BLaER1 (cell line): Measurements from ENCODE around the gene COL20A1.
"Not testable (repeated sequence)": the region's sequence is repeated elsewhere in the genome, so short reads cannot be mapped to it uniquely, and the experiment has no call there.

Source experiments
- H3K27ac ChIP-seq: shearing (Covaris generic); formaldehyde crosslinking; 2 replicates; pipeline ENCODE4 v1.8.1; 2022
- H3K27me3 ChIP-seq: shearing (Covaris generic); formaldehyde crosslinking; 2 replicates; pipeline ENCODE4 v1.8.1; 2022
- H3K36me3 ChIP-seq: shearing (Covaris generic); formaldehyde crosslinking; 2 replicates; pipeline ENCODE4 v1.8.1; 2022
- H3K4me1 ChIP-seq: shearing (Covaris generic); formaldehyde crosslinking; 2 replicates; pipeline ENCODE4 v1.8.1; 2022
- H3K4me2 ChIP-seq: shearing (Covaris generic); formaldehyde crosslinking; 2 replicates; pipeline ENCODE4 v1.8.1; 2022
- H3K4me3 ChIP-seq: shearing (Covaris generic); formaldehyde crosslinking; 2 replicates; pipeline ENCODE4 v1.8.1; 2022
- H3K9ac ChIP-seq: shearing (Covaris generic); formaldehyde crosslinking; 2 replicates; pipeline ENCODE4 v1.8.1; 2022
- H3K9me3 ChIP-seq: shearing (Covaris generic); formaldehyde crosslinking; 2 replicates; pipeline ENCODE4 v1.8.1; 2022
- H4K20me1 ChIP-seq: shearing (Covaris generic); formaldehyde crosslinking; 2 replicates; pipeline ENCODE4 v1.8.1; 2022
- Cebpa-rat ChIP-seq: shearing (Covaris generic); IDR thresholded peaks from 2 replicates; pipeline ENCODE4 v1.8.1; 2022

COL20A1 gene

GRCh38 chr20:63301671-63302070 is 8.7 kb downstream of the COL20A1 start:
- H3K9ac ChIP-seq: no peak overlapping the region
- no peak for TF ChIP-seq Cebpa-rat
- H3K27ac ChIP-seq: no peak overlapping the region
- H3K4me3 ChIP-seq: no peak overlapping the region
- peaks cover 16% of the 10 kb centered on the region for H3K9me3 ChIP-seq
- no peak overlapping the region for H3K4me2 ChIP-seq
- peaks cover 21% of the 10 kb centered on the region for H3K27me3 ChIP-seq
- H3K36me3 ChIP-seq: no peaks in the 10 kb centered on the region
- H3K4me1 ChIP-seq: peaks cover 11% of the 10 kb centered on the region
- peaks cover 2% of the 10 kb centered on the region; the same call in 1 of the 2 replicates for H4K20me1 ChIP-seq

- Histone ChIP-seq H3K4me1 (peaks cover 7% of the 10 kb centered on the region), H3K9ac (no peak overlapping the region), H3K36me3 (no peaks in the 10 kb centered on the region), H3K4me3 (no peak overlapping the region), H3K4me2 (no peak overlapping the region), H3K27ac (no peak overlapping the region), H3K9me3 (peaks cover 16% of the 10 kb centered on the region), H3K27me3 (peaks cover 26% of the 10 kb centered on the region; the same call in 1 of the 2 replicates), H4K20me1 (peaks cover 8% of the 10 kb centered on the region; the same call in 1 of the 2 replicates)
- TF ChIP-seq Cebpa-rat: no peak
These were observed 10.2 kb downstream of the COL20A1 start for GRCh38 chr20:63303095-63303666.

DNA sequence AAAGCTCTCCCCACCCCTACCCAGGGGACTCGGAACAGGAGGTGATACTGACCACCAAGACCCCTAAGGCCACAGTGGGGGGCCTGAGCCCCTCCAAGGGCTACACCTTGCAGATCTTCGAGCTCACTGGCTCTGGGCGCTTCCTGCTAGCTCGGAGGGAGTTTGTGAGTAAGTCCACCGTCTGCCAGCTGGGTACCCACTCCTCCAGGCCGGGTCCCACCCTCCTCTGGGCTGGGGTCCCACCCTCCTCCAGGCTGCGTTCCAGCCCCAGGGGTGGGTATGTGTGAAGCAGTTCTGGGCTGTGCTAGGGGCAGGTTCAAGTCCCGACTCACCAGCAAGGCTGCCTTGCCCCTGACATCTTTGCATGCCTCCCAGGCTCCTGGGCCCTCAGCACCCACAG is 12.4 kb downstream of the COL20A1 start:
- H3K4me1 ChIP-seq: peaks cover 16% of the 10 kb centered on the region
- H3K27ac ChIP-seq: no peak overlapping the region
- H3K9me3 ChIP-seq: peaks cover 16% of the 10 kb centered on the region
- peaks cover 8% of the 10 kb centered on the region; the same call in 1 of the 2 replicates for H4K20me1 ChIP-seq
- peaks cover 29% of the 10 kb centered on the region; the same call in 1 of the 2 replicates for H3K27me3 ChIP-seq
- no peaks in the 10 kb centered on the region for H3K36me3 ChIP-seq
- H3K4me2 ChIP-seq: peak overlapping the region; percentile 10; the same call in 1 of the 2 replicates
- no peak overlapping the region for H3K9ac ChIP-seq
- no peak for TF ChIP-seq Cebpa-rat
- no peak overlapping the region for H3K4me3 ChIP-seq

DNA sequence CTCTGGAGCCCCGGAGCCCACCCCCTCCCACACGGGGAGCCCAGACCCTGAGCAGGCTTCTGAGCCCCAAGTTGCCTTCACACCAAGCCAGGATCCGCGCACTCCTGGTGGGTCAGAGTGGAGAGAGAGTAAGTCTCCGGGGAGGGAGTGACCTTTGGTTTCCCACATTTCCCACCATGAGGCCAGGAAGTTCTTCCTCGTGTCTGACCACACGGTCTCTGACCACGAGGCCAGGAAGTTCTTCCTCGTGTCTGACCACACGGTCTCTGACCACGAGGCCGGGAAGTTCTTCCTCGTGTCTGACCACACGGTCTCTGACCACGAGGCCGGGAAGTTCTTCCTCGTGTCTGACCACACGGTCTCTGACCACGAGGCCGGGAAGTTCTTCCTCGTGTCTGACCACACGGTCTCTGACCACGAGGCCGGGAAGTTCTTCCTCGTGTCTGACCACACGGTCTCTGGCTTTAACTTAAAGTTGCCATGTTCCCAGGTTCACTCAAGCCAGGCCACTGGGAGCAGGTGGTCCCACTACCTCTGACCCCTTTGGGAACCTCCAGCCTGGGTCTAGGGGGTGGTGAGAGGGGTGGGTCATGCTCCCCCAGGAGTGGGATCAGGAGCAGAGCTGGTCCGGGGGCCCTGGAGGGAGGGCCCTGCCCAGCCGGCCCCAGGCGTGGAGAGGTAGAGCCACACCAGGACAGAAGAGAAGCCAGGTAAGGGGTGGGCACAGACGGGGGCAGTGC is 13.1 kb downstream of the COL20A1 start:
- not testable (repeated sequence) for H3K4me3 ChIP-seq, H3K4me2 ChIP-seq, H3K9ac ChIP-seq, H3K27ac ChIP-seq, H4K20me1 ChIP-seq, H3K36me3 ChIP-seq
- Histone ChIP-seq H3K9me3 (peaks cover 13% of the 10 kb centered on the region), H3K4me1 (peaks cover 23% of the 10 kb centered on the region), H3K27me3 (peaks cover 29% of the 10 kb centered on the region; the same call in 1 of the 2 replicates)

GRCh38 chr20:63306673-63307537 is 13.9 kb downstream of the COL20A1 start:
- Histone ChIP-seq H4K20me1 (peaks cover 8% of the 10 kb centered on the region; the same call in 1 of the 2 replicates), H3K4me3 (no peak overlapping the region), H3K27me3 (peaks cover 29% of the 10 kb centered on the region; the same call in 1 of the 2 replicates), H3K4me1 (peaks cover 31% of the 10 kb centered on the region), H3K27ac (no peak overlapping the region), H3K36me3 (no peaks in the 10 kb centered on the region), H3K9me3 (peaks cover 5% of the 10 kb centered on the region; the same call in 1 of the 2 replicates), H3K9ac (no peak overlapping the region), H3K4me2 (peak overlapping the region; percentile 34)
- no peak for TF ChIP-seq Cebpa-rat

DNA sequence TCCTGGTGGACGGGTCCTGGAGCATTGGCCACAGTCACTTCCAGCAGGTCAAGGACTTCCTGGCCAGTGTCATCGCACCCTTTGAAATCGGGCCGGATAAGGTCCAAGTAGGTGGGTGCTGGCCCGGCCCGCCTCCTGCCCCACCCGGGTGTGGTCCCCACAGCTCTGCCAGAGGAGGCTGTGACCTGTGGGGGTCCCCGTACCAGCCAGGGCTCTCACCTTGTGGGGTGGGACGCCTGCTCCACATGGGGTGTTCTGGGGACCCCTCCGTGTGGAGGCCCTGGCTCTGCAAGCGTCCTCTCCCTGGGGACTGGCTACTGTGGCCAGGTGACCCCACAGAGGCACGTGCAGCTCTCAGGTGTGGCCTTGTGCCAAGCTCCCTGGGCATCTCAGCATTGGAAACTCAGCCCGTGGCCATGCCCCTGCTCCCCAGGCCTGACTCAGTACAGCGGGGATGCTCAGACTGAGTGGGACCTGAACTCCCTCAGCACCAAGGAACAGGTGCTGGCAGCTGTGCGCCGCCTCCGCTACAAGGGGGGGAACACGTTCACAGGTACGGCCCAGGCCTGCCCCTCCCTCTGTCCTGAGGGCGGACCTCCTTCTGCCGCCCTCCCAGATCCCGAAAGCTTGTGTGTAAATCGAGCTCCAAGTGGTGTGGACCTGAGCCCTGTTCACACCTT is 14.7 kb downstream of the COL20A1 start:
- Histone ChIP-seq H3K4me3 (no peak overlapping the region), H3K27me3 (peaks cover 29% of the 10 kb centered on the region; the same call in 1 of the 2 replicates), H3K4me2 (no peak overlapping the region), H3K27ac (no peak overlapping the region), H3K4me1 (peaks cover 38% of the 10 kb centered on the region), H3K9me3 (no peaks in the 10 kb centered on the region), H4K20me1 (peaks cover 8% of the 10 kb centered on the region; the same call in 1 of the 2 replicates), H3K36me3 (no peaks in the 10 kb centered on the region), H3K9ac (no peak overlapping the region)
- no peak for TF ChIP-seq Cebpa-rat

- Histone ChIP-seq H3K4me1 (peaks cover 45% of the 10 kb centered on the region), H4K20me1 (peaks cover 8% of the 10 kb centered on the region; the same call in 1 of the 2 replicates), H3K4me2 (no peak overlapping the region), H3K9me3 (no peaks in the 10 kb centered on the region), H3K27ac (no peak overlapping the region), H3K36me3 (no peaks in the 10 kb centered on the region), H3K27me3 (peaks cover 29% of the 10 kb centered on the region; the same call in 1 of the 2 replicates), H3K9ac (no peak overlapping the region), H3K4me3 (no peak overlapping the region)
- no peak for TF ChIP-seq Cebpa-rat
These were observed 15.4 kb downstream of the COL20A1 start for GRCh38 chr20:63308218-63308911.

DNA sequence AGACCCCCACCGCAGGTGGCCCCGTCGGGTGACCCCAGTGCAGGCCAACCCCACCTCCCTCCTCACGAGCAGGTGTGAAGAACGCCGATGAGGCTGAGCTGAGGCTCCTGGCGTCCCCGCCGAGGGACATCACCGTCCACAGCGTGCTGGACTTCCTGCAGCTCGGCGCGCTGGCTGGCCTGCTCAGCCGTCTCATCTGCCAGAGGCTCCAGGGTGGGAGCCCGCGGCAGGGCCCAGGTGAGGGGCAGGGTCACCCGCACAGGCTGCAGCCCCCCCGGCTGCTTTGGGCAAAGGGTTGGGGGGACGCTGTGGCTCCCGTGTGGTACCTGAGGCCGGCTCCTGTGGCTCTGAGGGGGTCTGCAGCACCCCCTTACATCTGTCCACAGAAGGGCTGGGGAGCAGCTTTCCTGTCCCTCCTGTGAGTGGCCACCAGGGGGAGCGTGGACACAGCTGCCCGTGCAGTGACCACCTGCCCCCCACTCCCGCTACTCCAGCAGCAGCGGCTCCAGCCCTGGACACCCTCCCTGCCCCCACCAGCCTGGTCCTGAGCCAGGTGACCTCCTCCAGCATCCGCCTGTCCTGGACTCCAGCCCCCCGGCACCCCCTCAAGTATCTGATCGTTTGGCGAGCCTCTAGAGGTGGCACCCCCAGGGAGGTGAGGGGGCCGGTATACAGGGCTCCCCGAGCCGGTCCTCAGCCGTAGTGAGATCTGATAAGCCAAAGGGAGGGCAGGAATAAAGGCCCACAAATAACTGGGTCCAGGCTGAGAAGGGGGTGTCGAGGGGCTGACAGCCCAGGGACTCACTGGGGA is 16.5 kb downstream of the COL20A1 start:
- Histone ChIP-seq H4K20me1 (peaks cover 8% of the 10 kb centered on the region; the same call in 1 of the 2 replicates), H3K9me3 (no peaks in the 10 kb centered on the region), H3K27ac (no peak overlapping the region), H3K9ac (no peak overlapping the region), H3K27me3 (peaks cover 29% of the 10 kb centered on the region; the same call in 1 of the 2 replicates), H3K4me1 (peaks cover 53% of the 10 kb centered on the region), H3K4me3 (no peak overlapping the region), H3K4me2 (no peak overlapping the region), H3K36me3 (no peaks in the 10 kb centered on the region)
- TF ChIP-seq Cebpa-rat: no peak
